GM12878 (cell line): ENCODE results near the gene TBCB.

Experiments used
- CTCF ChIP-seq, 3 experiments: IDR thresholded peaks in 2 of 3; conservative IDR thresholded peaks in 1 of 3; 2 replicates each; pipeline ENCODE4 v1.5.1; 2011; ENCODE audit warnings: low read depth in 3 of 3, low read length in 3 of 3, mild to moderate bottlenecking in 3 of 3, control low read depth in 2 of 3, moderate library complexity in 2 of 3, inconsistent platforms in 1 of 3, mixed read lengths in 1 of 3; ENCODE audit not compliant: control insufficient read depth in 2 of 3, insufficient read depth in 1 of 3; ENCODE audit errors: extremely low read depth in 1 of 3
- E2F4 ChIP-seq: IDR thresholded peaks from 2 replicates; pipeline ENCODE4 v1.6.1; 2012; ENCODE audit warnings: low read depth, low read length, improper control_type of control experiment
- EP300 ChIP-seq, 2 experiments: fragments of 150-350 bp in 1 of 2; IDR thresholded peaks; 2 replicates each; pipeline ENCODE4 v1.6.1; 2011 to 2012; ENCODE audit warnings: low read depth in 2 of 2, low read length in 2 of 2, borderline replicate concordance in 1 of 2, improper control_type of control experiment in 1 of 2, inconsistent platforms in 1 of 2; ENCODE audit not compliant: control insufficient read depth in 1 of 2
- JUND ChIP-seq: IDR thresholded peaks from 2 replicates; pipeline ENCODE4 v1.6.1; 2012; ENCODE audit warnings: low read depth, mild to moderate bottlenecking, low read length, improper control_type of control experiment, moderate library complexity
- MTA2 ChIP-seq: fragments of 450-650 bp; IDR thresholded peaks from 2 replicates; pipeline ENCODE4 v1.6.1; 2016; ENCODE audit warnings: low read depth, mild to moderate bottlenecking, moderate library complexity
- SP1 ChIP-seq: IDR thresholded peaks from one replicate; pipeline ENCODE4 v1.6.1; 2011; ENCODE audit warnings: low read depth, low read length
- TARDBP ChIP-seq: IDR thresholded peaks from 2 replicates; pipeline ENCODE4 v1.6.1; 2016; ENCODE audit warnings: borderline replicate concordance
- ZBTB11 ChIP-seq: fragments of 450-650 bp; formaldehyde crosslinking; IDR thresholded peaks from 2 replicates; pipeline ENCODE4 v1.5.0; 2022; ENCODE audit warnings: mild to moderate bottlenecking, missing genetic modification characterization
- ZBTB33 ChIP-seq: fragments of 450-650 bp; IDR thresholded peaks from 2 replicates; pipeline ENCODE4 v1.6.1; 2017; ENCODE audit warnings: mild to moderate bottlenecking

- TF ChIP-seq ZBTB11 (CRISPR knock-in tag) (no peak), SP1 (no peak), JUND (no peak), ZBTB33 (no peak), TARDBP (no peak), CTCF (IDR thresholded peaks at IDR 0.05 in 2 of 3, conservative IDR thresholded peaks at IDR 0.05 in 1 of 3; ENCODE audit: control insufficient read depth in 2 of 3, extremely low read depth in 1 of 3, insufficient read depth in 1 of 3, low read depth in 3 of 3, low read length in 3 of 3) (no peak), EP300 (IDR thresholded peaks at IDR 0.05; ENCODE audit: borderline replicate concordance in 1 of 2, control insufficient read depth in 1 of 2, low read depth in 2 of 2, low read length in 2 of 2) (no peak), E2F4 (no peak), MTA2 (no peak)
Observed at GRCh38 chr19:36110487-36111199, 4.6 kb upstream of the TBCB start, which contains the start of gene OVOL3.
